ENCODE data around the gene SCNN1A.
"Not testable (repeated sequence)": the region's sequence is repeated elsewhere in the genome, so short reads cannot be mapped to it uniquely, and the experiment has no call there.

Gene SCNN1A

DNA sequence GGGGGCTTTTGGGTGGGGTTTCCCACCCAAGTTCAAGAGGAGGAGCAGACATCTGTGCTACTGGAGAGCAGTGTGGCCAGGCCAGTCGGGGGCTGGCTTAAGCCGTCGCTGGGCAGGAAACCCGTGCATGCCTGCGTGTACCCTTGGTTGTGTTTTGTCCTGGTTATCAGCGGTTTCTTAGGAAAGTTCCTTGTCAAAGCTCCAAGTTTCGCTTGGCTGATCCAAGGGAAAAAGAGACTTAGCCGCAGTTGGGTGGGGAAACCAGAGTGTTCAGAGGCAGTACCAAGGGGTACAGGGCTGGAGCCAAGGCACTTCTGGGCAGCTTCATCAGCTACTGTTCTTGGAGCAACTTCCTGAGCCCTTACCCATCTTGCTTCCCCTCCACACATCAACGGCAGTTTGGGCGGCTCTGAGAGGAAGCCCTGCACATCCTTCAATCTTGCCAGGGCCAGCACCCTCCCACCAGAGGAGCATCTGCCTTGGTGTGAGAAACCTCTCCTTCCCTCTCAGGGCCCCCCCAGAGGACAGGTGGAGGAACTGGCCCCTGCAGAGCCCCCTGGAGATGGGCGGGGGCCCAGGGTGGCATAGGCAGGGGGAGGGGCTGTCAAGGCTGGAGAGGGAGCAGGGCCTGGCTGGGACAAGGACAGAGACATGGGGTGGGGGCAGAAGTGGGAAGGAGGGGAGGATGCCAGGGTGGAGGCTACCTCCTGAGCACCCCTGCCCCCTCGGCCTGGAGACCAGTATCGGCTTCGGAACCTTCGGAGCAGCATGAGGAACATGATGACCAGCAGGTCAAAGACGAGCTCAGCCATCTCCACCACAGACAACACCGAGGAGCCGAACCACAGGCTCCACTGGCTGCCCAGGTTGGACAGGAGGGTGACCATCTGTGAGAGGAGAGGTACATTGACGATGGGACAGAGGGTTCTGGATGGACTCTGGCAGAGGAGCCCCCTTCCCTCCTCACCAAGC is 27.7 kb downstream of the SCNN1A start:
- no peak for DNase-seq (ENCODE audit: low read depth)

DNA sequence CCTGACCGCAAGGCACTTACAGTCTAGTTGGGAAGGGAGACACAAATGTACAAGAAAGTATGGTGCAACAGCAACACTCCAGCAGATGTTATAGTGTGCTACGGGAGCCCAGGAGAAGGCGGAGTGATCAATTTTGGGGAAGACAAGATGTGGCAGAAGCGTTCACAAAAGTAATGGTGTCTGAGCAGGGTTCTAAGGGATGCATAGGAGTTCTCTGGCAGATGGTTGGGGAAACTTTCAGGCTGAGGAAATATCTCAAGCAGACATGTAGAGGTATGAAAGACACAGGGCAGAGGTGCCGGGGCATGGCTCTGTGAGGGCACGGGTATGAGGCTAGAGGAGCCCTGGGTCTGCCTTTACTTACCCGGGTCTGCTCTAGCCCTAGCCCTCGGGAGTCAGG is 28.4 kb downstream of the SCNN1A start:
- DNase-seq (ENCODE audit: low read depth), result no peak

DNA sequence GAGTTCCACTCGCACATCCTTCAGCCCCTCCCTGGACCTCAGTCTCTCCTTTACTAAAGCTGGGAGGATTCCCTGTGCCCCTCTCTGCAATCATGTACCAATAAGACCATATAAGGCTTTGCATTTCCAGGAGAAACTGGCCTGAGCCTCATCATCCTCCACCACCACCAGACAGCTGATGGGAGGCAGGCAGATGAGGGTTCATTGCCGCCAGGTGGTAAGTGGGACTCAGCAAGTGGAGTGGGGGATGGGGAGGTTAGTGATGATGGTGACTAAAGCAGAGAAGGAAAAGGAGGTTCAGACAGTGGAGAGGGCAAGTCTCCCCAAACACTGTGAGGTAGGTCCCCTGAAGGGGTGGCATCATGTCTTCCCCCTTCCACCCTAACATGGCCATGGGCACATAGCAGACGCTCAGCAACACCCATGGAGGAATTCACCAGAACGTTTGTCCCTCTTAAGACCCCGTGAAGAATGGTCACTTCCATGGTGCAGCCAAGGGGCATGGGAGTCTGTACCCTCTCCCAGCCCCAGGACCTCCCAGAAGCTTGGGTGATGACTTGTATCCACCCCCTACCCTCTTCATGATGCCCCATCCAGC is 29.0 kb downstream of the SCNN1A start:
- DNase-seq (ENCODE audit: low read depth), result no peak

DNA sequence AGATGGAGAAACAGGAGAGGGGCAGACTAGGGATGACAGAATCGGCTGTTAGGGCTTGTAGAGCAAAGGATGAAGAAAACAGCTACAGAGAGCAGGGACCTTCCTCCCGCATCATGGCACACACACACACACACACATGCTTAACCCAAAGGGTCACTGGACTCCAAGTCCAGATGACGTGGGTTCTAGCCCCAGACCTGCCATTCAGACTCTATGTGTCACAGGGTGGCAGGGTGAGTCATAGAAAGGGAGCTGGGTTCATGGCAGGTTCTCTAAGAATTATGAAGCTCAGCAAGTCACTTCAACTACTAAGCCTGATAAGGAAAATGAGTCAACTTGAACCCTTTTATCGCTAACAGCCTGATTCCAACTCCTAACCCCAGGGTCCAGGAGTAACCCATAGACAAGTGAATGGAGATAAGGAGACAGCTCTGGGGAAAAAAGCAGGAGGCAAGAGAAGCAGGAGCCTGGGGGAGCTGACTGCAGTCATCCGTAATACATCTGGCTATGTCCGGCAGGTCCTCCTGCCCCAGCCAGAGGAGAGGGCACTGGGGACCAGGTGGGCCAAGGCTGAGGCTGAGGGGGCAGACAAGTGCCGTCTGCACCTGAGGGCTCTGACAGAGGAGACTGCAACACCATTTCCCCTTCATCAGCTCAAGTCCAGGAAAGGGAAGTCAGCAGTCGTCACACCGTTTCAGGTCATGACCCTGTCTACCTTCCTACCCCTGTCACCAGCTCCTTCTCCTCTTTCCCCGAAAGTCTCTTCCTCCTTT is 29.9 kb downstream of the SCNN1A start:
- DNase-seq (ENCODE audit: low read depth), result peak; percentile 30

DNA sequence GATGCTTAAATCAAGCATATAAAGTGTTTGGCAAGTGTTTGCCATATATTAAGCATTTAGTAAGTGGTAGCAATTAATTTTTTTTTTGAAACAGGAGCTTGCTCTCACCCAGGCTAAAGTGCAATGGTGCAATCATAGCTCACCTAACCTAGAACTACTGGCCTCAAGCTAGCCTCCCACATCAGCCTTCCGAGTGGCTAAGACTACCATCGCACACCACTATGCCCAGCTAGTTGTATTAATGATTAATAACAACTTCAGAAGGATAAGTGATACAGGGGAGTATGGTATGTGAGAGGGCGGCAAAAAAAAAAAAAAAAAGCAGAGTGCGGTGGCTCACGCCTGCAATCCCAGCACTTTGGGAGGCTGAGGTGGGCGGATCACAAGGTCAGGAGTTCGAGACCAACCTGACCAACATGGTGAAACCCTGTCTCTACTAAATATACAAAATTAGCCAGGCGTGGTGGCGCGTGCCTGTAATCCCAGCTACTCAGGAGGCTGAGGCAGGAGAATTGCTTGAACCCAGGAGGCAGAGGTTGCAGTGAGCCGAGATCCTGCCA is 31.2 kb downstream of the SCNN1A start:
- DNase-seq (ENCODE audit: low read depth), result not testable (repeated sequence)

DNA sequence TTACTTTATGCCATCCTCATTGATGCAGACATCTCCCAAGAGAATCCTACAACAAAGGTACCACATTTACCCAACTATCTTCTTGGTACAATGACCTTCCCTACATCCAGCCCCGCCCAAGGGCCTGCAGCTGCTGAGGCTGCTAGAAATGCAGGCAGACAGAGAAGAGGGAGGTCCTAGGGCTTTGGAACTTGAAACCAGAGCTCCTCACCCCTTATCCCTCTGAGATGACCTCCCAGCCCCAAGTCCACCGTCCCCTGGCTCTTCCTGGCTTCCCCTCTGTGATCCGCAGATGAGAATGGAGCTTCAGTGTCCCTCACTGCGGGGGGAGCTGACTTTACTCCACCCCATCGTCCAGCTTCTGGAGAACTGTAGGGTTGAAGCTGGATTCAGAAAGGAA is 31.8 kb downstream of the SCNN1A start:
- DNase-seq (ENCODE audit: low read depth), result no peak

DNA sequence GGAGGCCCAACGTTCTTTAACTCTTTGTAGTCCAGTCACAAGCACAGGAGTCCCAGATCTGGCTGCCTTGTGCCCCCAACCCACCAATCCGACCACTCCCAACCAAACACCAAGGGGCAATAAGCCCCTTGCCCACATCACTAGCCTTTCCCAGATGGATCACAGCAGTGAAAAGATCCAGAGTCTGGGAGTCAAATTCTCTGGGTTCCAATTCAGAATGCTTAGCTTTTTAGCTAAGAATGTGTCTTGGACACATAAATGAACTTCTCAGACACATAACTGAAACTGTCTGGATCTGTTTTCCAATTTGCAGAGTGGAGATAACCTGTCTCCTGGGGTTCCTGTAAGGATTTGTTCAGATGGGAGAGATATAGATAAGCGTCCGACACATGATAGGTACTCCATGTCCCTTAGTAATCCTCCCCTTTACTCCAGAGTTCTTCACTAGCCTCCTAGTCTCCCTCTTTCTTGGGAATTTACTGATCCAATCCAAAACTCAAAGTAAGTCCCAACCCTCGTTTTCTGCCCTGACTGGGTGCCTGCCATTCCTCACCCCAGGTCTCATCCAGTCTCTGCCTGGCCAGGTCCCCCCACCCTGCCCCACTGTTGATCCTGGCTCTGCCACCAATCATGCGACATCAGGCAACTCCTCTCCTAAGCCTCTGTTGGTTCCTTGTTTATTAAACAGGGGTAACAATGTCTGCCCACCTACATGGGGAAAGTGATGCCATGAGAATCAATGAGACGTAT is 33.0 kb downstream of the SCNN1A start:
- no peak for DNase-seq (ENCODE audit: low read depth)

DNA sequence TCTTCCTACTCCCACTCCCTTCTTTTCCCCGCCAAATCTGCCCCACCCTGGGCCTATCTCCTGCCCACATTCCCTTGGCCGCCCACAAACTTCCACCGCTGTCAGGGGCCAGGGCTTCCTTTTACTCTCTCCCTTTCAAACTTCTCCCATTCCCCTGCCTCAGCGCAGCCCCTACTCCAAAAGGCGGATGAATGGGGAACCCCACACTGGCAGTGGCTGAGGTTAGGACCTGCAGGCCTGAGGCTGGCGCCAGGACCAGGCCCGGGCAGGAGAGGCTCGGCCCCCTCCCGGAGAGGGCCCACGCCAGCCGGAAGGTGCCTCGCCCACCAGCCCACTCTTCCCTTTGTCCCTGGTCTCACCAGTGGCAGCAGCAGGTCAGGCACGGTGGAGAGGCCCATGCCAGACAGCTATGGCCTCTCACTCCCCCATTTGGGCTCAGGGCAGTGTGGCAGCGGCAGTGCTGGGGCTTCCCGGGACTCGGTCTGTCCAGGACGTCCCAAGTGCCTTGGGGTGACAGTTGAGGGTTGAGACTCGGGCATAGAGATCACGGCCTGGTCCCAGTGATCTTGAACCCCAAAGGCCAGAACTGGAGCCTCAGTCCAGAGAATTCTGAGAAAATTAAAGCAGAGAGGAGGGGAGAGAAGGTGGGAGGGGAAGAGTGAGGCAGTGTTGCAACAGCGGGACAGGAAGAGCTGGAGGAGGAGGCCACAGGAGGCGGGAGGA is 33.8 kb downstream of the SCNN1A start, which contains the start of gene TNFRSF1A:
Gene TNFRSF1A, minus strand, starts transcription at position 660 of the 723 bp plus-strand sequence. Its CDS starts 262 bp downstream, at position 398.
- no peak for DNase-seq (ENCODE audit: low read depth)

DNA sequence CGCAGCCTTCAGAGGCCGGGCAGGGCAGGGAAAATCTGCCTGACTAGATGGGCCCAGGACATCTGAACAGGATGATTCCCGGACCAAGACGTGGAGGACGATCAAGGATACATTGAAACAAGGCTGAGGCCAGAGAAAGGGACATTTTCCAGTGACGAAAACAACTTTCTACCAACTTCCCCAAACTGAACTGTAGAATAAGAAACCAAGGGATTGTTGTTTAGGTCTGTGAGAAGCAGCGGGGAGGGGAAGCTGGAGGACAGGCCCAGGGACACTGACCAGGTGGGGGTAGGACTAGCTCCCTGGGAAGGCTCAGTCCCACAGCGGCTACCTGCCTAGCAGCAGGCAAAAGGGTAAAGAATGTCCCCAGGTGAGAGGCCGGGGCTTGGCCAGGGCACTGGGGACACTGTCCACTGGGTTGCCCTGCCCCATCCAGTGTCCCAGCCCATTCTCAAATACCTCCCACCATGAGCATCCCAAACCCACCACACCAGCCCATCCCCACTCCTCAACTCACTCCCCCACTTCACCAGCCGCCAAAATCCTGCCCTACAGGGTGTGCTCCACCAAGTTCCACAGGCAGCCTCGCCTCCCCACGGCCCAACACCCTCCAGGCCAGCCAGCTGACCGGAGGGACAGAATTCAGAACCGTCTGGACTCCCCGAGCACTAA is 34.5 kb downstream of the SCNN1A start:
- DNase-seq (ENCODE audit: low read depth), result no peak

DNA sequence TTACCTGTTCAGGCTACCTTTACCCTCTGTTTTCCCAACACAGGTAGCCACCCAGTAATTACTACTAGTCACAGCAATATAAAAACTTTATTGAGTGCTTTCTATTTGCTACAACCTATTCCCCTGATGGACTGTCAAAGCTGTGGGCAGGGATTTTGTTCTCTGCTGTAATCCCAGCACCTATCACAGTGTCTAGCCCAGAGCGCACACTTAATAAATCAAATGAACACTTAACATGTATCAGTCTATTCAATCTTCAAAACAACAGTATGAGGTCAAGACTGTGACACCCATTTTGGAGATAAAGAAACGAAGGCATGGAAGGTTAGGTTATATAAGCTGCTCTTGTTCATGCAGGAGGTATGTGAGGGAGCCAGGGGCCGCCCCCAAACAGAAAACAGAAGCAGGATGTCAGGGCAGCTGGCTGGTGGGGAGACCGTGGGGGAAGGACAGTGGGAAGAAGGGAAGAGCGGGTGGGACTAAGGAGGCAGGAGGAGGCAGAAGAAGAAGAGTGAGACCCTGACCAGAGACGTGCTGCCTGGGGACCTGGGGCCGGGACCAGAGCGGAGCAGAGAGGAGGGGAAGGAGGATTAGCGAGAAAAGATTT is 35.2 kb downstream of the SCNN1A start:
- DNase-seq (ENCODE audit: low read depth), result no peak

DNA sequence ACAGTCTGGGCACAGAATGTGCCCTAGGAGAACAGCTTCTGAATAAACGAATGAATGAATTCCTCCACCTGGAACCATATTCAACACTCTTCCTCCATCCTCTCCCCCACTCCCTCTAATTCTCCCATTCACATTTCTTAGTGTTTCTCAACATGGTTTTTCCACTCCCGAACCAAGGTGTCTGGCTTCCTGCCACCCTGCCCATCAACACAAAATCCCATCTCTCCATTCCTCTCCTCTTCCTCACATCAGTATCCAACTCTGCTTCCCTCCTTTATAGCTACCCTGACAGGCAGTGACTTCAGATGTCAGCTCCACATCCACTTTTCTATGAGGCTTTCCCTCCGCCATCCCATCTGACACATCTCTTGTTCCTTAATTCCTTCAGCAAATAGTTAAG is 36.4 kb downstream of the SCNN1A start:
- no peak for DNase-seq (ENCODE audit: low read depth)

DNA sequence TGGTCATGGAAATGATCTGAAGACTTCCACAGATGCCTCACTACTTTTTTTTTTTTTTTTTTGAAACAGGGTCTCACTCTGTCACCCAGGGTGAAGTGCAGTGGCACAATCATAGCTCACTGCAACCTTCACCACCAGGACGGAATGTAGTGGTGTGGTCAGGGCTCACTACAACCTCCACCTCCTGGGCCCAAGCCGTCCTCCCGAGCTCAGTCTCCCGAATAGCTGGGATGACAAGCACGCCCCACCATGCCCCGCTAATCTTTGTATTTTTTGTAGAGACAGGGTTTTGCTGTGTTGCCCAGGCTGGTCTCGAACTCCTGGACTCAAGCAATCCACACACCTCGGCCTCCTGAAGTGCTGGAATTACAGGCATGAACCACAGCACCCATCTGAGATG is 36.8 kb downstream of the SCNN1A start:
- DNase-seq (ENCODE audit: low read depth), result not testable (repeated sequence)

DNA sequence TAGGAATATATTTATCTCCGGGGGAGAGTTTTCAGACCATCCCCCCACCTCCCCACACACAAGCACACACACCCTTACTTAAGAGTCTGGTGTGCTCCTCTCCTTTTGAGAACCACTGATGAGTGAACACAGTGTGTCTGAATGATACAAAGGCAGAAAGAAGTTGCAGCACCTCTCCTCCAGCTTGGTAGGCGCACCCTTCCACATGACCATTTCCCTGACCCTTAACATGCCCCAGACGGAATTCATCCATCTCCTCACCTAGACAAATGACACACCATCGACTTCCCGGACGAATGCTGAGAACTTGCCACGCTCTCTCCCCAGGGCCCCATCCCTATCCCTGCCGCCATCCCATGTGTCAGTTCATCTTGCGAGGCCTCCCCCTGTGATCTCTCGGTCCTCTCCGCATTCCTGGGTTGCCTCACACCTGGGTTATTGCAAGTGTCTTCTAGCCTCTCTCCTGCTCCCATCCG is 37.4 kb downstream of the SCNN1A start:
- no peak for DNase-seq (ENCODE audit: low read depth)

DNA sequence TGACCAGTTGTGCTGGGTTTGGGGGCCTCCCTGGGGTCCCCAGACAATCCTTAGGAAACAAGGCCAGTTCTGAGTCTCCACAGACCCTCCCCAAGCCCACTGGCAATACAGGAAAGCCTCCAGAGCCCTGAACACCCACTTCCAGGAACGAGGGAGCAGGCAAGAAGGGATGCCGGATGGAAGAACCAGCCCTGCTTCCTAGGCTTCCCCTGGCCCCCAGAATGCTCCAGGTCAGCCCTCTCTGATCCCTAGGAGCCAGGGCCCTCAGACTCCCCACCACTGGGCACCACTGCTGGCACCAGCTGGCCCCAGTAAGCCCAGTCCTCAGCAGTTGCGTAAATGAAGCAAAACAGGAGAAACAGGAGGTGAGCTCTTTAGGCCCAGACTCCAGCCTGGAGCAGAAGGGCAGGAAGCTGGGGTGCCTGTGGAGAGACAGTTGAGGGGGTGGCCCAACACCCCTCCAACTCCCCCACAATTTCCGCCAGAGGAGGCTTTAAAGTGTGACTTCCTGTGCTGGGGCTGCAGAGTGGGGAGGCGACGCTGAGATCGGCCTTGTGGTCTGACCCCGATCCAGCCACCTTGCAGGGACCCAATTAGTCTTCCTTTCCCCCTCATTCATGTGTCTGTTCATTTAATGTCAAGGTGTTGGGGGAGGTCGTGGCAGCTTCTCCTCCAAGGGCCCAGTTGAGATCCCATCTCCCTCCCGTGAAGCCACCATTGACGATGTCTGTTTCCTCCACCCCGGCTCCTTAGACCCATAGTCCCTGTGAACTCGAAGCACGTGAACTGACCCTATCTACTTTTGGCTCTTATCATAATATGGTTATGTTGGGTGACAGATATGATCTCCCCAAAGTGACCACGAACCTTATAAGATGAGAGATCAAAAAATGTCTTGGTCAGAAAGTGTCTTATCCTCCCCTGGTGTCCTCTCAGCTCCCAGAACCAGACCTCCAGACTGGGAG is 38.2 kb downstream of the SCNN1A start:
- DNase-seq (ENCODE audit: low read depth), result peak; percentile 66

DNA sequence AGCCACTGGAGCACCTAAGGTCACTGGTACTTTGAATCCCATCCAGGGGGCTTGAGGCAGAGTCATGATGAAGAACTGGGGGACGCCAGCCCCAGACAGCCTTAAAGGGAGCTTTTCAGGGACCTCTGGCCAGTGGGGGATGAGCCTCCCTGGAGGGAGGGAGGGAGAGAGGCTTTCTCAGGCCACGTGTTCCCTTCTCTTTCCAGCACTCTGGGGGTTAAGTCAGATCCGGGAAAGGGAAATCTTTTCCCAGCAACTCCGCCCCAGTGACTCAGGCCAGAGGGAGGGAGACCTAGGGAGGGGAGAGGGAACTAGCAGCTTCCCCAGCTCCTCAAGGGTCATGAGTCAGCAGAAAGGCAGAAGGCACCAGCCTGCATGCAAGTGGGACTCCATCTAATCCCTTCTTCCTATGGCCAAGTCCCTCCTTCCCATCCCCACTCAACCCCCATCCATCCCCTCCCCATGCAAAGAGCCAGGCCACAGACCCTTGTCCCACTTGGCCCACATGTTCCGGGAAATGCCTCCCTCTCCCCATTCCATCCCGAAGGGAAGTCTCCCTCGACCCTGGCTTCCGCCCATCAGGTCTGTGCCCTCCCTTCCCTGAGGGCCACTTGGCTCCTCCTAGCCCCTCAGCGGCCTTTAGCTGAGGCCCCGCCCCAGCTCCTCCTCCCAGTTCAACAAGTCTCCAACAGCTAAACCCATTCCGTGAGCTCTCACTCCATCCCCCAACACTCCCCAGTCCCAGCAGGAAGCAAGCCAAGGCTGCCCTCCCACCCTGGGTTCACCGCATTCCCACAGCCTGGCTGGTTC is 39.1 kb downstream of the SCNN1A start:
- DNase-seq (ENCODE audit: low read depth), result no peak

DNA sequence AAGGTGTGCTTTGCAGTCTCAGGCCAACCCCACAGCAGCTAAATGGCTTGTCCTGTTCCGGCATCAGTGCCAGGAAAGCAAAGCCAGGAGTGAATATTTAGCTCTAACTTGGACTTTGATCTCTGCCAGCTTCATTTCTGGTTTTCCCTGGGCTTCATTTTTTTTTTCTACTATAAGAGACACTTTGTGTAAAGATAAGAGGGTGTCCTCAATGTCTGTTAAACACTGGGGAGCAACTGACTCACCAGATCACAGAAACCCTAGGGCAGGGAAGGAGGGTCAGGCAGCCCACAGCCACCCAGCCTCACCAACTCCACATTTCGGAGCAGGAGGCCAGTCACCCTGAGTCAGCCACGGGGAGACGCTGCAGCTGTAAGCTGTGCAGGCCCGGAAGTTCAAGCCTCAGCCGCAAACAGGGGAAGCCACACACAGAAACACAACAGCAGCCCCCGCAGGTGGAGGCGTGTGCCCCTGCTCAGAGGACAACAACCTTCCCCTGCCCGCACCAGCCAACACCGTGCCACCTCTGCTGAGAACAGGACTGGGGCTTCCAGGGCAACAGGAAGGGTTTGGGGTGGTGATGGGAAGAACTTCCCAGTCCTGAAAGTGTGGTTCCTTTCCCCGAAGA is 39.8 kb downstream of the SCNN1A start:
- DNase-seq (ENCODE audit: low read depth), result peak; percentile 78

DNA sequence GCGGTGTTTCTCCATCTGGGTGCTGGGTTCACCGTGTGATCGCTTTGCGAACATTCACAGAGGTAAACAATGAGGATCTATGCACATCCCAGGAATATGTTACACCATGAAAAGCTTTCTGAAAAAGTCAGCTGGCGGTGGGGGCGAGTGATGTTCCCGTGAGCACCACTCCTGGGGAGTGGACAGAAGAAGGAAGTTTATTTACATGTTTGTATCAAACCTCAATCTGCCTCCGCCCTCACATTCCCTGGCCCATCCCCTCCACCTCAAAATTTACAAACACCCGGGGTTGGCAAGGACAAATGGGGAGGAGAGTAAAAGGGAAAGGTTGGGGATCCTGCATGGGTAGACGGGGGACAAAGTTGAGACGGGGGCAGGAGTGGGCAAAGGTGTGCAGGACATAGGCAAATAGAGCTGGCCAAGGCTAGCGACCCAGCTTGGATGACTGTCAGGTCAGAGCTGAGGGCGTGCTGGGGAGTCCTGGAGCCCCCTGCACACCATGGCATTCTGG is 40.4 kb downstream of the SCNN1A start:
- no peak for DNase-seq (ENCODE audit: low read depth)
